HepG2 (cell line): ENCODE data around the gene DMGDH. TPM values are rescaled to one million over a fixed set of nuclear protein-coding genes. Genes with fewer than 3 reads are reported as not detected.

ENCODE experiments used
- AGO1 ChIP-seq: fragments of 200-400 bp; formaldehyde crosslinking; IDR thresholded peaks from 2 replicates; pipeline ENCODE4 v1.6.1; 2017; ENCODE audit warnings: mild to moderate bottlenecking, low read depth, low read length, moderate library complexity; ENCODE audit not compliant: poor library complexity, severe bottlenecking
- CTCF ChIP-seq: sonication (generic); formaldehyde crosslinking; IDR thresholded peaks from 2 replicates; pipeline ENCODE4 v1.5.0; 2020; ENCODE audit warnings: mild to moderate bottlenecking, missing genetic modification reagents, moderate library complexity
- ESRRA ChIP-seq: sonication (generic); formaldehyde crosslinking; IDR thresholded peaks from 2 replicates; pipeline ENCODE4 v1.5.1; 2020; ENCODE audit warnings: mild to moderate bottlenecking, low read depth, missing genetic modification reagents
- MAX ChIP-seq: IDR thresholded peaks from 2 replicates; pipeline ENCODE4 v1.6.1; 2012; ENCODE audit warnings: inconsistent platforms
- PPARG ChIP-seq: conservative IDR thresholded peaks from 2 replicates; pipeline ENCODE4 v1.6.1; 2016; ENCODE audit warnings: missing biosample characterization, missing genetic modification reagents
- STAG1 ChIP-seq: sonication (generic); formaldehyde crosslinking; IDR thresholded peaks from 2 replicates; pipeline ENCODE4 v1.4.0; 2020; ENCODE audit warnings: missing genetic modification reagents
- TAF15 ChIP-seq: fragments of 200-400 bp; formaldehyde crosslinking; IDR thresholded peaks from one replicate; pipeline ENCODE4 v1.6.1; 2018; ENCODE audit warnings: mild to moderate bottlenecking, low read depth, low read length; ENCODE audit not compliant: poor library complexity, severe bottlenecking
- ZNF24 ChIP-seq: fragments of 450-650 bp; IDR thresholded peaks from 2 replicates; pipeline ENCODE4 v1.6.1; 2017; ENCODE audit warnings: antibody characterized with exemption, mild to moderate bottlenecking
- ZNF280D ChIP-seq: sonication (generic); formaldehyde crosslinking; IDR thresholded peaks from 2 replicates; pipeline ENCODE4 v1.5.1; 2020; ENCODE audit warnings: mild to moderate bottlenecking, missing genetic modification reagents
- ZNF335 ChIP-seq: sonication (generic); formaldehyde crosslinking; IDR thresholded peaks from 2 replicates; pipeline ENCODE4 v1.4.0; 2020; ENCODE audit warnings: missing genetic modification reagents
- ZNF382 ChIP-seq: sonication (generic); formaldehyde crosslinking; IDR thresholded peaks from 2 replicates; pipeline ENCODE4 v1.5.0; 2020; ENCODE audit warnings: missing genetic modification reagents, mild to moderate bottlenecking, borderline replicate concordance
- polyA plus RNA-seq, 8 experiments: library from polyadenylated mRNA; depleted of rRNA in 3 of 8; stranded (reverse) in 7 of 8; unstranded in 1 of 8; fragments of >200 nt; fragmentation: Illumina TruSeq in 4 of 8; extraction: Trizol in 4 of 8; gene quantifications; 2 replicates each; pipeline versions ENCODE4 v1.2.1 to v1.2.3, GENCODE V29; 2011 to 2016; ENCODE audit warnings: low read depth in 4 of 8, missing spikeins in 1 of 8, mixed read lengths in 1 of 8; ENCODE audit not compliant: insufficient read depth in 1 of 8
- total RNA-seq, 5 experiments: library from RNA; depleted of rRNA; stranded (reverse); fragments of >200 nt; fragmentation: Illumina TruSeq; extraction: Trizol; gene quantifications; 2 replicates each; pipeline ENCODE4 v1.2.3, GENCODE V29; 2016; ENCODE audit warnings: low read depth in 1 of 5

Gene DMGDH
- total and polyA plus RNA-seq, 2 of the 13 experiments (the other 11 are each of a cell fraction or from before 2014, with no cell fraction given): 3.6 to 7.9 TPM

- TF ChIP-seq ZNF280D (CRISPR knock-in tag) (no peak), ESRRA (CRISPR knock-in tag) (no peak), STAG1 (peak; percentile 89), AGO1 (no peak), CTCF (CRISPR knock-in tag) (peak; percentile 83), ZNF382 (no peak), ZNF335 (CRISPR knock-in tag) (no peak), PPARG (CRISPR knock-in tag) (no peak), TAF15 (no peak), MAX (no peak), ZNF24 (no peak)
Measured at GRCh38 chr5:79020861-79021561, 48.5 kb downstream of the DMGDH start (continued).
